Right lobe of liver (tissue), 6 donors: Measurements from ENCODE around the gene SENP8. TPM values are rescaled to one million over a fixed set of nuclear protein-coding genes. Genes with fewer than 3 reads are reported as not detected.

Experiments used
- ATAC-seq, 4 donors: fragments of 200-7000 bp; cut with Tn5 transposase; one replicate each; pipeline ENCODE4 v1.9.1; 2020; ENCODE audit warnings: mild to moderate bottlenecking in 4 of 4, moderate library complexity in 4 of 4
- DNase-seq, 3 donors: peaks; one replicate each; pipeline ENCODE4 v3.0.0-alpha.2; 2020
- H3K27ac ChIP-seq, 3 donors: fragments of 200-600 bp; one replicate each; pipeline ENCODE4 v1.8.0; 2022
- H3K27me3 ChIP-seq, 2 donors: fragments of 200-600 bp; one replicate each; pipeline ENCODE4 v1.8.0; 2022
- H3K36me3 ChIP-seq, 4 donors: fragments of 200-600 bp; sonication (generic) in 1 of 4; one replicate each; pipeline versions ENCODE4 v1.5.1 to v1.8.0; 2017 to 2022; ENCODE audit warnings: control low read depth in 1 of 4
- H3K4me1 ChIP-seq, 4 donors: fragments of 200-600 bp; sonication (generic) in 1 of 4; one replicate each; pipeline versions ENCODE4 v1.5.1 to v1.8.0; 2017 to 2022; ENCODE audit warnings: control low read depth in 1 of 4
- H3K4me3 ChIP-seq, 3 donors: fragments of 200-600 bp; one replicate each; pipeline ENCODE4 v1.8.0; 2022
- H3K9me3 ChIP-seq, 4 donors: fragments of 200-600 bp; sonication (generic) in 1 of 4; one replicate each; pipeline versions ENCODE4 v1.5.1 to v1.8.0; 2017 to 2022; ENCODE audit warnings: control low read depth in 1 of 4
- POLR2A ChIP-seq: fragments of 450-650 bp; IDR thresholded peaks from one replicate; pipeline ENCODE4 v1.6.1; 2017; ENCODE audit warnings: antibody characterized with exemption, mild to moderate bottlenecking
- WGBS: methylation state at CpG from one replicate; pipeline ENCODE4 v1.1.6; 2018; ENCODE audit warnings: low coverage, low lambda C conversion rate; ENCODE audit not compliant: insufficient coverage; ENCODE audit errors: missing lambda C conversion rate; 5-methylcytosine and 5-hydroxymethylcytosine counted together
- intact Hi-C, 2 donors: fragments of 100-400 bp; cut with DNase I; formaldehyde crosslinking; loops; one replicate each; pipeline versions ENCODE4 v1.11.2 to v1.14.1; 2022
- total RNA-seq, 6 experiments: library from RNA; depleted of rRNA in 2 of 6; stranded (reverse); fragments of >200 nt in 2 of 6; fragmentation: NEBNext Ultra II Directional in 3 of 6; extraction: Animal tissue kit (Norgen Biotek cat#: 25700) in 3 of 6; gene quantifications; one replicate each; pipeline versions ENCODE4 v1.1.0 to v1.2.4, GENCODE V29; 2016 to 2023
- TF ChIP-seq, protein P1 (sequence below), 4 donors: fragments of 200-600 bp in 3 of 4; fragments of 450-650 bp in 1 of 4; IDR thresholded peaks; one replicate each; pipeline versions ENCODE4 v1.5.1 to v1.8.0; 2016 to 2022; ENCODE audit warnings: antibody characterized with exemption in 4 of 4, mild to moderate bottlenecking in 2 of 4
- donor health status: DM: no; HTN: yes; CAD: no.
- donor health status: DM: no; HTN: no; CAD: no.
- donor health status: DM: no; HTN: no; CAD: no.
- donor health status: DM: no; HTN: yes; CAD: no.
- donor health status: DM: no; HTN: yes; CAD: no.

Gene SENP8
- total RNA-seq, 6 experiments from 2014 or later, result 0.61 to 2.6 (median 1.0) TPM

DNA sequence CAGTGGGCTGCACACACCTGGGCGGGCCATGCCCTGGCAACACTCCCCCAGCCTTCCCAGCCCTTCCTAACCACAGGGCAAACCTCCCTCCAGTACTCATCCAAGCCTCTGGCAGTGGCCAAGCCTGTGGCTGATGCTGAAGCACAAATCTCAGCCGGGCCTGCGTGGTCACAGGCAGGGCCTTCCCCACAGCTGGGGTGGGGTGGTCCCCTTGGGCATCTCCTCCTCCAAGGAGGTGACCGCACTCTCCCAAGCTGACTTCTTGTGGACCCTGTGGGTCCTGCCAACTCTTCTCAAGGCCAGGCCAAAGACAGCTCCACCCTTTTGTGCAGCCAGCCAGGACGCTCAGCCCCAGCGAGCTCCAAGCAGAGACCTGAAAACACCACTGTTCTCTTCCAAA, 58.0 kb downstream of the SENP8 start:
- no peak overlapping the region for H3K27ac ChIP-seq
- no peaks in the 10 kb centered on the region for H3K27me3 ChIP-seq
- TF ChIP-seq, protein P1, sequence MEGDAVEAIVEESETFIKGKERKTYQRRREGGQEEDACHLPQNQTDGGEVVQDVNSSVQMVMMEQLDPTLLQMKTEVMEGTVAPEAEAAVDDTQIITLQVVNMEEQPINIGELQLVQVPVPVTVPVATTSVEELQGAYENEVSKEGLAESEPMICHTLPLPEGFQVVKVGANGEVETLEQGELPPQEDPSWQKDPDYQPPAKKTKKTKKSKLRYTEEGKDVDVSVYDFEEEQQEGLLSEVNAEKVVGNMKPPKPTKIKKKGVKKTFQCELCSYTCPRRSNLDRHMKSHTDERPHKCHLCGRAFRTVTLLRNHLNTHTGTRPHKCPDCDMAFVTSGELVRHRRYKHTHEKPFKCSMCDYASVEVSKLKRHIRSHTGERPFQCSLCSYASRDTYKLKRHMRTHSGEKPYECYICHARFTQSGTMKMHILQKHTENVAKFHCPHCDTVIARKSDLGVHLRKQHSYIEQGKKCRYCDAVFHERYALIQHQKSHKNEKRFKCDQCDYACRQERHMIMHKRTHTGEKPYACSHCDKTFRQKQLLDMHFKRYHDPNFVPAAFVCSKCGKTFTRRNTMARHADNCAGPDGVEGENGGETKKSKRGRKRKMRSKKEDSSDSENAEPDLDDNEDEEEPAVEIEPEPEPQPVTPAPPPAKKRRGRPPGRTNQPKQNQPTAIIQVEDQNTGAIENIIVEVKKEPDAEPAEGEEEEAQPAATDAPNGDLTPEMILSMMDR (IDR thresholded peaks at IDR 0.05), result no peak
- TF ChIP-seq POLR2A, result no peak
- ATAC-seq (no peak), DNase-seq (no peak)
- H3K4me3 ChIP-seq, result no peak overlapping the region
- no peaks in the 10 kb centered on the region for H3K4me1 ChIP-seq
- H3K9me3 ChIP-seq, result no peaks in the 10 kb centered on the region
- intact Hi-C loops, result no loop called here
- no peaks in the 10 kb centered on the region for H3K36me3 ChIP-seq
- WGBS, result no CpG with 5 or more reads among the region's 6 CpGs

DNA sequence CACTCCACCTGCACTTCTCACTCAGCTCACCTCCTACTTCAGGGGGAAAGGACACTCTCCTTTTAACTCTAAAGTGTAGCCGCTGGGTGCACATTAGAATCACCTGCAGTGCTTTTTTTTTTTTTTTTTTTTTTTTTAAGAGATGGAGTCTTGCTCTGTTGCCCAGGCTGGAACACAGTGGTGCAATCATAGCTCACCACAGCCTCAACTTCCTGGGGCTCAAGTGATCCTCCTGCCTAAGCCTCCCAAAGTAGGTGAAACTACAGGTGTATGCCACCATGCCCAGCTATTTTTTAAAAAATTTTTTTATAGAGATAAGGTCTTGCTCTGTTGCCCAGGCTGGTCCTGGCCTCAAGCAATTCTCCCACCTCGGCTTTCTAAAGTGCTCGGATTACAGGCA, 58.5 kb downstream of the SENP8 start:
- Histone ChIP-seq H3K27ac (no peak overlapping the region), H3K4me3 (no peak overlapping the region), H3K4me1 (no peaks in the 10 kb centered on the region), H3K36me3 (no peaks in the 10 kb centered on the region), H3K27me3 (no peaks in the 10 kb centered on the region), H3K9me3 (no peaks in the 10 kb centered on the region)
- 72% methylated on average over 3 of the region's 3 CpGs for WGBS
- TF ChIP-seq, protein P1 (IDR thresholded peaks at IDR 0.05), result no peak
- no peak for TF ChIP-seq POLR2A
- DNase-seq (no peak), ATAC-seq (no peak)
- intact Hi-C loops, result no loop called here

DNA sequence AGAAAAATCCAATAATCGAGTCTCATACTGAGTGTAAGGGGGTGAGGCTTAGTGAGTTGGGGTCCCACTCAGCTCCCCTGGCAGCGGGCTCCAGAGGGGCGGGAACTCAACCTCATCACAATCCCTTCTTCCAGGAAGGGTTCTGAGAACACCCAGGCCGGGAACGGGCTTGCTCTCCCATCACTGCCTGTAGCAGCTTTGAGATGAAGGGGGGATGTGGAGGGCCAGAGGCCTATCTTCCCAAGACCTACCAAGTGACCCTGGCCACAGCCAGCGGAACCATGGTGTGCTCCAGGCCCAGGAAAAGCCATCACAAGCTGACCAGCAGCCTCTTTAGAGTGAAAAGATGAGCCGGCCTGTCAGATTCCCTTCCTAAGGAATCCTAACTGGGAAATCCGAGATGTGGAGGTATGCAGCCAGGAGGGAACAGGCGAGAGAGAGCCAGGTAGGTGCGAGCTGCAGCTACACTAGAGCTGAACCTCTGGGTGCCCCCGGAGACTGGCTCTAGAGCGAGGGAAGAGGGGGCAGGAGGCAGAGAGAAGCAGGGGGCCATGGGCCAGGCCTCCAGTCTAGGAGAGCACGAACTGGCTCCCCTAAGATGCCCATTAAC, 60.9 kb downstream of the SENP8 start:
- TF ChIP-seq, protein P1 (IDR thresholded peaks at IDR 0.05), result no peak
- TF ChIP-seq POLR2A, result no peak
- WGBS, result 90% methylated on average over 3 of the region's 13 CpGs
- Histone ChIP-seq H3K27me3 (peaks cover 0 to 3% of the 10 kb centered on the region in 2 donors), H3K27ac (no peak overlapping the region), H3K9me3 (no peaks in the 10 kb centered on the region), H3K36me3 (no peaks in the 10 kb centered on the region), H3K4me3 (no peak overlapping the region), H3K4me1 (no peaks in the 10 kb centered on the region)
- no peak for DNase-seq
- intact Hi-C loops, result no loop called here
- ATAC-seq, result no peak

DNA sequence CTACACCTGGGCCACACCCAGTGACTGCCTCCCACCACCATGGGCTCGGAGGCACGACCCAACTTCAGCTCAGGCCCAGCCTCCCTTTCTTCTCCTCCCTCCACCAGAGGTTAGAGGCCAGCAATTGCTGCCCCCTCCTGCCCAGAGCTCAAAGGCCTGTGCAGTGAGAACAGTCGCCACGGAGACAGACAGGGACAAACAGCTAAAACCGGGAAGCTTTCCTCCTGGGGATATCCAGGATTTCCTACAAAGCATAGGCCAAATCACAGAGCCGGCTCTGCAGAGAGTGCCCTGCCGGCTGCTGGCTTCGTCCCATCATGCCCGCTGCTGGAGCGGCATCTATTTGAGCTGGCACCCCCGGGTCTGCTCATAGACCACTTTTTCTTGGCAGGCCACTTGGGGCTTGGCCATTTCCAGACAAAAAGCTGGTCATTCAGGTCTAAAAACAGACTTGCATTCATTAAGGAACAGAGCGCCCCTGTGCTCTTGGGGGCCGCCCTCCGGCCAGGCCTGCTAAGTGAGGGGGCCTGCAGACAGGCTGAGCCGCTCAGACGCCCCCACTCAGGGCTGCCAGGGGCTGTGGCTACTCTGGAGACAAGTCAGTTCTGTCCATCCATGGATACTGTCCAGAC, 61.9 kb downstream of the SENP8 start:
- intact Hi-C loops, result no loop called here

More for the DNA sequence above, 61.9 kb downstream of the SENP8 start:
- 39% methylated on average over 4 of the region's 16 CpGs for WGBS
- Histone ChIP-seq H3K27me3 (peaks cover 0 to 12% of the 10 kb centered on the region in 2 donors), H3K9me3 (no peaks in the 10 kb centered on the region), H3K4me3 (no peak overlapping the region), H3K36me3 (no peaks in the 10 kb centered on the region), H3K4me1 (no peaks in the 10 kb centered on the region), H3K27ac (no peak overlapping the region)
- DNase-seq (no peak), ATAC-seq (no peak)
- TF ChIP-seq, protein P1 (IDR thresholded peaks at IDR 0.05), result no peak
- no peak for TF ChIP-seq POLR2A
